BJ (cell line): ENCODE results near the gene MCHR2. TPM values are rescaled to one million over a fixed set of nuclear protein-coding genes. Genes with fewer than 3 reads are reported as not detected.
A peak's percentile ranks its signal among the peaks of the same experiment; 100 is the strongest.

Source experiments
- CTCF ChIA-PET: fragments of 350-600 bp; formaldehyde crosslinking; extraction: SDS; loops from one replicate; lab custom pipeline; 2021; ENCODE audit warnings: antibody characterized with exemption, inconsistent platforms; lab: Yijun Ruan, JAX
- POLR2A ChIA-PET: fragments of 300-600 bp; sonication (Branson Sonifier 250); formaldehyde crosslinking; extraction: SDS; loops from one replicate; lab custom pipeline; 2021; ENCODE audit warnings: antibody characterized with exemption; lab: Charles Lee
- DNase-seq: peaks from one replicate; pipeline ENCODE4 v3.0.0-alpha.2; 2011; ENCODE audit warnings: low read depth
- H3K27me3 ChIP-seq: 2 replicates; pipeline ENCODE4 v1.6.0; 2011; ENCODE audit warnings: low read length; ENCODE audit not compliant: control insufficient read depth, insufficient read depth
- H3K36me3 ChIP-seq: 2 replicates; pipeline ENCODE4 v1.5.1; 2011; ENCODE audit warnings: low read length; ENCODE audit not compliant: control insufficient read depth, insufficient read depth
- H3K4me3 ChIP-seq: 2 replicates; pipeline ENCODE4 v1.5.1; 2011; ENCODE audit warnings: low read depth, mild to moderate bottlenecking, control low read depth, low read length
- CTCF ChIP-seq: IDR thresholded peaks from 2 replicates; pipeline ENCODE4 v1.5.1; 2011; ENCODE audit warnings: low read depth, mild to moderate bottlenecking, control low read depth, inconsistent platforms, low read length, moderate library complexity; ENCODE audit not compliant: insufficient read depth
- polyA plus RNA-seq: library from polyadenylated mRNA; depleted of rRNA; stranded (reverse); fragments of >200 nt; gene quantifications from 2 replicates; pipeline ENCODE4 v1.2.3, GENCODE V29; 2011

Gene MCHR2
- polyA plus RNA-seq, 1 experiment: not detected

GRCh38 chr6:99912657-99913056, 81.4 kb downstream of the MCHR2 start:
- CTCF ChIA-PET: no interaction called here

DNA sequence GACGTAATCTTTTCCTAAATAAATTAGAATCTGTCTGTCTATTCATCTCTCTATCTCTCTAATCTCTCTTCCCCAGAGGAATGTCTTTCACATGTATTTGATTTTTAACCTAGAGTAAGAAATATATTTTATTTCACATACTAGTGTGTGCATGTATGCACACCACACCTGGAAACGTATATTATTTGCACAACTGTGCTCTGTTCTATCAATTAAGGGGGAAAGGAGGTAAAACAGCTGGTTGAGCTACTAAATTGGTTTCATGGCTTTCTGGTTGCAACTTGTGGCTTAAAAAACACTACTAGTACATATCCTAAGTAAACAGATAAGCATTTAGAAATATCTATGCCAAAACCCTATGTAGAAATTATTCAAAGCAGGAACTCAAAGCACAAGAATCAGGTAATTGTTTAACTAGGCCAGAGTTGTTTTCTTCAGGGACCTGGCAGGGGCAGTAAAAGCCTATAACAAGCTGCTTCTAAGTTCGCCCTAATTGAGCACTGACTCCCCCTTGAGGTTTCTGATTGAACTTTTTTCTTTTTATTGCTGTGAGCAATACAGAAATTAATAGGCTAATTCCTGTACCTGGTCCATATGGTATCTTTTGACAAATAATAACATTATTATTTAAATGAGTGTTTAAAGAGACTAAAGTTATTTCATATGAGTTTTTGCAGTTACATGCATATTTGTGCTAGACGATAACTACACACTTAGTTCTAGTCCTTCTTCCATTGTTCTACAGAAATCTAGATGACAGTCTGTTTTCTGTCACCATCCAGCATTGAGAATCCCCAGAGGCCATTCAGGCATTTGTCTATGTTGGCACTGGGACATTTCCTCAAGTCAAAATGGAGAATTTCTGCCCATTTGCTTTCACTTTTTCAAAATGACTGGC, 88.6 kb downstream of the MCHR2 start:
- Histone ChIP-seq H3K36me3 (no peaks in the 10 kb centered on the region), H3K4me3 (no peak overlapping the region), H3K27me3 (no peaks in the 10 kb centered on the region)
- ChIA-PET POLR2A (no interaction called here), CTCF (interaction anchor here (0.7 to 6.9 kb wide), 23 partner anchors 9 to 202 kb away, joined by 3 to 49 read pairs (median 6); no protein-coding TSS in a partner anchor)
- peak; percentile 15 for DNase-seq
- peak; percentile 80 for TF ChIP-seq CTCF

More at GRCh38 chr6:99912657-99913056, 81.4 kb downstream of the MCHR2 start:
- Histone ChIP-seq H3K27me3 (no peaks in the 10 kb centered on the region), H3K36me3 (no peaks in the 10 kb centered on the region), H3K4me3 (no peak overlapping the region)
- TF ChIP-seq CTCF: no peak
- POLR2A ChIA-PET: no interaction called here
- no peak for DNase-seq

DNA sequence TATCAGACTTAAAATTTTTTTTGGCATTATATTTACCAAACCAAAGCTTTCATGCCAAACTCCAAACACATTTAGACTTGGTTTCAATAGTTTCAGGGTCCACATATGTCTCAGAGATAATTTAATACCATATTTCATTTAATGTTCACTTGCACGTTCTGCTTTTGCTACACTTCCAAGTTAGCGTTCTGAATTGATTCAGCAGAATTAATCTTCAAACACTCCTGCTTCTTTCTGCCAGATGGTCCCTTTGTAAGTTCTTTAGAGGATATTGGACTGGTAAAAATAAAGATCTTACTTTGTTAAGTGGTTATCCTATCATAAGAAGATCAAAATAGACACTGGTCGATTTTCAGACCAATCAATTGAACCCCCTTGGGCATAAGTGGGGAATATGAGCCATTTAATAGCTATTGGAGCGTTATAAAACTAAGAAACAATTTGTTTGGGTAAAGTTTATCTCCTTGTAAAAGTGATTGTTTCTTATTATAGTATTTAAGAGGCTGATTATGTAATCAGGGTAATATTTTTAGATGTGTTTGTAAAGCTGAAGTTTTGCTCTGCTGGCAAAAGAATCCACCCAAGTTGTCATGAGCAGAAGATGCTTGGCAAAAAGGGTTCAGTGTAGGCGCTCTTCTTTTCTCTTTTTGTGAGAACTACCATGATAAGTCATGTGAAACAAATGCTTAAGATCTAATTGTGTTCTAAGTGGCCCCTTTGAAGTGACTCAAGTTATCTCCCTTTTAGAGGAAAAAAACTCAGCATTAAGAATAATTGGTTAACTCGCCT, 92.2 kb downstream of the MCHR2 start:
- POLR2A ChIA-PET: interaction anchor here (0.5 kb wide), 1 partner anchor 146 kb away, joined by 4 read pairs; no protein-coding TSS in a partner anchor
- Histone ChIP-seq H3K36me3 (no peaks in the 10 kb centered on the region), H3K27me3 (no peaks in the 10 kb centered on the region), H3K4me3 (no peak overlapping the region)
- DNase-seq: no peak
- CTCF ChIA-PET: interaction anchor here (1.3 to 6.9 kb wide), 3 partner anchors 33 to 101 kb away, joined by 4 to 49 read pairs (median 5); no protein-coding TSS in a partner anchor
- TF ChIP-seq CTCF: no peak

DNA sequence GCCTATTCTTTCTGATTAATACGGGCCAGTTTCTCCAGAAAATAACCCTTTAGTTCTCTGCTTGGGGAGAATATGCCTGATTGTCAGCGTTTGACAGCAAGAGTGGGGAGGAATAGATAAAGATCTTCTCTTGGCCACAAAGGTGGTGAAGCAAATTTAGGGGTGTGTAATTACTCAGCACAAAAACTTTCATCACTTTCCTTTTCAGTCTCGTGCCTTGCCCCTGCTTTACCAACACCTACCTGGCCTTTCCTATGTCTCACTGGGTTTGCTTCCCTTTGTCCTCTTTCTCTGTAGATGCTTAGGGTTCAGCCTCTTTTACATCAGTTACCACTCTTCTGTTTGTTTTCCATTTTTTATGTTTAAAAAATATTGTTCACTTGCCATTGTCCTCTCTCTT, 99.2 kb downstream of the MCHR2 start:
- Histone ChIP-seq H3K36me3 (no peaks in the 10 kb centered on the region), H3K4me3 (no peak overlapping the region), H3K27me3 (no peaks in the 10 kb centered on the region)
- DNase-seq: no peak
- no peak for TF ChIP-seq CTCF
- ChIA-PET CTCF (interaction anchor here (0.9 to 1.5 kb wide), 2 partner anchors 10 to 12 kb away, joined by 4 to 7 read pairs; no protein-coding TSS in a partner anchor), POLR2A (no interaction called here)

DNA sequence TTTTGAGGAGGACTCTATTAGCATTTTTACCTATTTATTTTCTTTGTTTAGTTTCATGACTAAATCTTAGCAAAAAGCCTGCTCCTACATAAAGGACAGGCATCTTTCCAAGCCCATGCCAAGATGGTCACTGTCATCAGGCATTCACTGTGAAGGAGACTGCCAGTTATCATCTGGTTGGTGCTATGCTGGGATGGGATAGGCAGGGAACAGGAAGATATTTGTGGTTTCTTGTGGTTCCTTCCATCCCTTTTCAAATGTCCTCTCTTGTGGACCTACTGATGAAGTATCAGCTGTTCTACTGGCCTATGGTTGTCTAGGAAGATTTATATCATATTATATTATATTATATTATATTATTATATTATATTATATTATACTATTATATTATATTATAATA, 107.0 kb downstream of the MCHR2 start:
- DNase-seq: no peak
- CTCF ChIA-PET: no interaction called here

More for the DNA sequence above, 107.0 kb downstream of the MCHR2 start:
- no peaks in the 10 kb centered on the region for H3K27me3 ChIP-seq
- TF ChIP-seq CTCF: no peak
- no peaks in the 10 kb centered on the region for H3K36me3 ChIP-seq
- H3K4me3 ChIP-seq: no peak overlapping the region
- POLR2A ChIA-PET: no interaction called here
